NB4 (cell line): ENCODE measurements around the gene SCEL.

Experiments
- DNase-seq: peaks from one replicate; pipeline ENCODE4 v3.0.0; 2010; ENCODE audit warnings: low read depth
- H3K4me3 ChIP-seq: one replicate; pipeline ENCODE4 v1.5.1; 2011; ENCODE audit warnings: mild to moderate bottlenecking, low read depth, low read length, moderate library complexity
- CTCF ChIP-seq: IDR thresholded peaks from one replicate; pipeline ENCODE4 v1.5.1; 2012; ENCODE audit warnings: low read depth, low read length
- MAX ChIP-seq: IDR thresholded peaks from 2 replicates; pipeline ENCODE4 v1.6.1; 2011; ENCODE audit warnings: low read depth, low read length
- MYC ChIP-seq: IDR thresholded peaks from 2 replicates; pipeline ENCODE4 v1.6.1; 2011; ENCODE audit warnings: low read depth, low read length
- POLR2A ChIP-seq: IDR thresholded peaks from 2 replicates; pipeline ENCODE4 v1.6.1; 2011; ENCODE audit warnings: mild to moderate bottlenecking; ENCODE audit not compliant: insufficient read length; ENCODE audit errors: extremely low read depth

Gene SCEL

GRCh38 chr13:77619655-77620054 lies 84.1 kb downstream of the SCEL start:
- no peak overlapping the region for H3K4me3 ChIP-seq
- no peak for DNase-seq
- TF ChIP-seq CTCF (no peak), POLR2A (no peak), MAX (no peak), MYC (no peak)

- DNase-seq, result no peak
Observed at GRCh38 chr13:77620138-77620537, 84.6 kb downstream of the SCEL start.

GRCh38 chr13:77623806-77624205 lies 88.3 kb downstream of the SCEL start:
- TF ChIP-seq MYC (no peak), CTCF (no peak), POLR2A (no peak), MAX (no peak)
- no peak overlapping the region for H3K4me3 ChIP-seq
- DNase-seq, result no peak

More at GRCh38 chr13:77620138-77620537, 84.6 kb downstream of the SCEL start:
- no peak for TF ChIP-seq MYC
- H3K4me3 ChIP-seq, result no peak overlapping the region

- TF ChIP-seq MAX (no peak), MYC (no peak), POLR2A (no peak), CTCF (no peak)
- no peak for DNase-seq
- no peak overlapping the region for H3K4me3 ChIP-seq
Observed at GRCh38 chr13:77628170-77628569, 92.7 kb downstream of the SCEL start.

GRCh38 chr13:77637588-77637987 lies 102.1 kb downstream of the SCEL start:
- no peak for DNase-seq
- no peak for TF ChIP-seq MAX
- TF ChIP-seq POLR2A, result no peak
- no peak for TF ChIP-seq CTCF
- no peak for TF ChIP-seq MYC

GRCh38 chr13:77650409-77650808 lies 114.9 kb downstream of the SCEL start:
- TF ChIP-seq POLR2A, result no peak
- no peak for TF ChIP-seq MYC
- no peak for TF ChIP-seq MAX
- no peak for TF ChIP-seq CTCF
- H3K4me3 ChIP-seq, result no peak overlapping the region
- DNase-seq, result no peak

More at GRCh38 chr13:77637588-77637987, 102.1 kb downstream of the SCEL start:
- no peak overlapping the region for H3K4me3 ChIP-seq
